K562 (cell line): ENCODE results near the gene PGAM4. TPM values are rescaled to one million over a fixed set of nuclear protein-coding genes. Genes with fewer than 3 reads are reported as not detected.

Experiments used
- ATAC-seq: fragments of 200-7000 bp; cut with Tn5 transposase; 3 replicates; pipeline ENCODE4 v1.9.1; 2020; ENCODE audit warnings: moderate library complexity
- BruUV-seq: library from RNA; stranded (reverse); fragments of 400-500 nt; replicated peaks from 2 replicates; lab custom pipeline; 2021; lab: Mats Ljungman, UMichigan
- CTCF ChIA-PET: fragments of 300-600 bp; formaldehyde crosslinking; extraction: SDS; loops from one replicate; lab custom pipeline; 2021; ENCODE audit warnings: low intra/inter-chr PET ratio; lab: Yijun Ruan, JAX
- POLR2A ChIA-PET: fragments of 300-600, 350-650 bp; sonication (Branson Sonifier 250); formaldehyde crosslinking; extraction: SDS; loops from one replicate; lab custom pipeline; 2021; ENCODE audit warnings: antibody characterized with exemption, inconsistent platforms; lab: Yijun Ruan, JAX
- DNase-seq, 4 experiments: peaks; one replicate each; pipeline versions ENCODE4 v3.0.0 to v3.0.0-alpha.2; 2011 to 2018; ENCODE audit warnings: low spot score in 3 of 4, mixed read lengths in 3 of 4; ENCODE audit errors: extremely low read depth in 1 of 4
- FAIRE-seq: peaks from 2 replicates; lab custom pipeline; 2011; peaks lifted over from hg19 to GRCh38; lab: Jason Lieb, UNC
- H2AFZ ChIP-seq: 2 replicates; pipeline ENCODE4 v1.6.0; 2011; ENCODE audit warnings: low read depth, low read length, control low read depth, inconsistent platforms
- H3K27ac ChIP-seq: fragments of 200-600 bp; 3 replicates; pipeline ENCODE4 v1.8.0; 2011; ENCODE audit warnings: low read depth, mild to moderate bottlenecking, control low read depth, inconsistent platforms, low read length, moderate library complexity, mixed read lengths; ENCODE audit errors: extremely low read depth
- H3K27me3 ChIP-seq, 2 experiments: fragments of 300-600 bp in 1 of 2; 2 replicates in 1 of 2; 3 replicates in 1 of 2; pipeline versions ENCODE4 v1.6.0 to v1.8.0; 2011; ENCODE audit warnings: inconsistent platforms in 2 of 2, low read length in 2 of 2, mild to moderate bottlenecking in 1 of 2, mixed read lengths in 1 of 2, moderate library complexity in 1 of 2; ENCODE audit not compliant: control insufficient read depth in 2 of 2, insufficient read depth in 2 of 2
- H3K36me3 ChIP-seq: fragments of 300-600 bp; 3 replicates; pipeline ENCODE4 v1.8.0; 2011; ENCODE audit warnings: mild to moderate bottlenecking, low read length, inconsistent platforms; ENCODE audit not compliant: control insufficient read depth, insufficient read depth
- H3K4me1 ChIP-seq, 2 experiments: fragments of 200-600 bp in 1 of 2; replicated peaks in 1 of 2; 2 replicates in 1 of 2; 3 replicates in 1 of 2; pipeline versions ENCODE4 v1.5.1 to v1.8.0; 2011; ENCODE audit warnings: inconsistent platforms in 2 of 2, low read length in 2 of 2, mild to moderate bottlenecking in 1 of 2, mixed read lengths in 1 of 2, moderate library complexity in 1 of 2; ENCODE audit not compliant: control insufficient read depth in 2 of 2, insufficient read depth in 2 of 2
- H3K4me2 ChIP-seq: 2 replicates; pipeline ENCODE4 v1.6.1; 2011; ENCODE audit warnings: low read length, control low read depth, inconsistent platforms, mixed read lengths; ENCODE audit not compliant: insufficient read depth
- H3K4me3 ChIP-seq: fragments of 200-600 bp; sonication (generic), shearing (Covaris generic); 2 replicates; pipeline ENCODE4 v1.5.1; 2016; ENCODE audit warnings: control low read depth, inconsistent platforms
- H3K79me2 ChIP-seq: fragments of 200-600 bp; 3 replicates; pipeline ENCODE4 v1.8.0; 2011; ENCODE audit warnings: low read length, inconsistent platforms; ENCODE audit not compliant: control insufficient read depth, insufficient read depth
- H3K9ac ChIP-seq, 2 experiments: 2 replicates each; pipeline versions ENCODE4 v1.6.0 to v1.6.1; 2011; ENCODE audit warnings: low read depth in 2 of 2, low read length in 2 of 2, control low read depth in 1 of 2, inconsistent platforms in 1 of 2, mild to moderate bottlenecking in 1 of 2, mixed read lengths in 1 of 2; ENCODE audit not compliant: insufficient read depth in 1 of 2
- H3K9me1 ChIP-seq: one replicate; pipeline ENCODE4 v1.6.0; 2011; ENCODE audit warnings: inconsistent platforms, mild to moderate bottlenecking, low read length, moderate library complexity; ENCODE audit not compliant: control insufficient read depth, insufficient read depth
- H3K9me3 ChIP-seq: replicated peaks from 2 replicates; pipeline ENCODE4 v1.5.1; 2011; ENCODE audit warnings: low read depth, low read length, inconsistent platforms; ENCODE audit not compliant: control insufficient read depth, insufficient read depth
- H4K20me1 ChIP-seq: replicated peaks from 2 replicates; pipeline ENCODE4 v1.6.1; 2011; ENCODE audit warnings: low read length, inconsistent platforms, mixed read lengths; ENCODE audit not compliant: control insufficient read depth, insufficient read depth
- FOSL1 ChIP-seq: fragments of 200-800 bp; sonication (Bioruptor generic); conservative IDR thresholded peaks from 2 replicates; pipeline ENCODE4 v1.6.1; 2016; ENCODE audit warnings: missing genetic modification characterization, missing compliant biosample characterization
- MAFK ChIP-seq: IDR thresholded peaks from 2 replicates; pipeline ENCODE4 v1.6.1; 2011; ENCODE audit warnings: low read length, improper control_type of control experiment
- MTF1 ChIP-seq: fragments of 250-450 bp; sonication (Bioruptor Pico); IDR thresholded peaks from 2 replicates; pipeline ENCODE4 v1.9.0; 2021; ENCODE audit warnings: moderate library complexity, mild to moderate bottlenecking, inconsistent platforms, borderline replicate concordance
- STAG1 ChIP-seq: sonication (generic); formaldehyde crosslinking; IDR thresholded peaks from 2 replicates; pipeline ENCODE4 v1.5.0; 2020; ENCODE audit warnings: missing genetic modification reagents, borderline replicate concordance
- TAL1 ChIP-seq: fragments of 450-650 bp; IDR thresholded peaks from 2 replicates; pipeline ENCODE4 v1.6.1; 2016; ENCODE audit warnings: mild to moderate bottlenecking
- in situ Hi-C: fragments of 300-500 bp; cut with MboI; formaldehyde crosslinking; loops from 4 replicates; pipeline ENCODE4 v1.15.0; 2018; ENCODE audit warnings: inconsistent platforms, mixed read lengths
- intact Hi-C: fragments of 100-400 bp; cut with micrococcal nuclease; formaldehyde crosslinking; loops from 2 replicates; pipeline ENCODE4 v1.14.2; 2022
- polyA plus RNA-seq, 8 experiments: library from polyadenylated mRNA; depleted of rRNA in 4 of 8; stranded (reverse) in 5 of 8; unstranded in 3 of 8; fragments of >200 nt; fragmentation: Nextera tagmentation in 2 of 8; fragmentation: Illumina TruSeq in 1 of 8; extraction: Ambion mirVana in 2 of 8; extraction: Trizol in 1 of 8; gene quantifications; 2 replicates each; pipeline versions ENCODE4 v1.2.1 to v1.2.3, GENCODE V29; 2011 to 2014; ENCODE audit warnings: inconsistent platforms in 1 of 8, missing spikeins in 1 of 8
- total RNA-seq, 7 experiments: library from RNA; depleted of rRNA in 6 of 7; stranded (reverse); fragments of >200 nt in 6 of 7; fragmentation: Illumina TruSeq in 2 of 7; extraction: Trizol in 2 of 7; gene quantifications; 2 replicates each; pipeline versions ENCODE4 v1.2.1 to v1.2.3, GENCODE V29; 2011 to 2021; ENCODE audit warnings: low replicate concordance in 1 of 7
- TF ChIP-seq, protein P1 (sequence below): fragments of 250-450 bp; sonication (Bioruptor Pico); IDR thresholded peaks from 2 replicates; pipeline ENCODE4 v1.4.0; 2020; ENCODE audit warnings: mild to moderate bottlenecking, moderate library complexity

PGAM4 gene
- total and polyA plus RNA-seq, 9 of the 15 experiments (the other 6 are each of a cell fraction or from before 2014, with no cell fraction given): 0.55 to 0.75 TPM; not detected in 7

DNA sequence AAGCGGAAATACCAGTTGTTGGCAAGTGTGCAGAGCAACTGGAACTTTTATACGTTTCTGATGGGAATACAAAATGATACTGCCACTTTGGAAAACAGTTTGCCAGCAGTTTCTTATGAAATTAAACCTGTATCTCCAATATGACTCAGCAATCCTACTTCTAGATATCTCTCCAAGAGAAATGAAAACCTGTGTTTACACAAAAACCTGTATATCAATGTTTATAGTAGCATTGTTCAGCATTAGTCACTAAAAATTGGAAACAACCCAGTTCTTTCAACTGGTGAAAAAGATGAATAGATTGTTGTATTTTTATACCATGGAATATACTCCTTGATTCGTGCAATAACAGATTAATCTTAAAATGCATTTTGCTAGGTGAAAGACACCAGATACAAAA lies 32.1 kb downstream of the PGAM4 start (continued):
- TF ChIP-seq STAG1 (CRISPR knock-in tag): no peak
- TF ChIP-seq MTF1 (CRISPR knock-in tag): no peak
- TF ChIP-seq MAFK: peak; percentile 54; the same call in 1 of the 2 replicates

DNA sequence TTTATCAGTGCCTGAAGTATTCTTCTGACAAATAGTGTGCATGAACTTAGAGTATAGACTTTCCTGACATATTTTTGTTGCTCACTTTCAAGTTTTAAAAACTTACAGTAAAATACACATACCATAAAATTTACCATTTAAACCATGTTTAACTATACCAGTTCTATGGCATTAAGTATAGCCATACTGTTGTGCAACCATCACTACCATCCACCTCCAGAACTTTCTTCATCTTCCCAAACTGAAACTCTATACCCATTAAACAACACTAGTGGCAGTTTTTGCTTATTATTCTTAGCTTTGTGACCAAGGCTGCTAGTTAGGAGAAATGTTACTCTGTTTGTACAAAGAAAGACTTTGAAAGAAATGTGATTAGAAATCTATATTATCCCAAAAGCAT lies 33.1 kb downstream of the PGAM4 start:
- Histone ChIP-seq H3K27me3 (no peaks in the 10 kb centered on the region), H3K27ac (0 out of 3 replicates have a peak overlapping the region, but pooled peaks have one; percentile 40), H3K9ac (no peak overlapping the region; a peak in 1 of 4 replicates), H2AFZ (no peak overlapping the region), H3K36me3 (peaks cover 3% of the 10 kb centered on the region; the same call in 1 of the 3 replicates), H3K4me2 (no peak overlapping the region), H3K9me3 (no peaks in the 10 kb centered on the region), H4K20me1 (no peaks in the 10 kb centered on the region), H3K4me1 (peaks cover 0 to 6% of the 10 kb centered on the region in 2 experiments; a peak in 2 of 5 replicates), H3K4me3 (no peak overlapping the region), H3K79me2 (peaks cover 81% of the 10 kb centered on the region), H3K9me1 (no peaks in the 10 kb centered on the region)
- ATAC-seq (no peak), DNase-seq (no peak), FAIRE-seq (no peak)
- POLR2A ChIA-PET: interaction anchor here (1.2 to 1.3 kb wide), 2 partner anchors 17 to 27 kb away, joined by 3 read pairs; no protein-coding TSS in a partner anchor
- no TSS peak for BruUV-seq
- CTCF ChIA-PET: no interaction called here
- intact Hi-C loops (loop anchor here (2.0 kb wide), 1 partner anchor 19 kb away; no protein-coding TSS in a partner anchor), in situ Hi-C loops (no loop called here)
- TF ChIP-seq FOSL1 (tag): no peak
- no peak for TF ChIP-seq TAL1
- TF ChIP-seq, protein P1, sequence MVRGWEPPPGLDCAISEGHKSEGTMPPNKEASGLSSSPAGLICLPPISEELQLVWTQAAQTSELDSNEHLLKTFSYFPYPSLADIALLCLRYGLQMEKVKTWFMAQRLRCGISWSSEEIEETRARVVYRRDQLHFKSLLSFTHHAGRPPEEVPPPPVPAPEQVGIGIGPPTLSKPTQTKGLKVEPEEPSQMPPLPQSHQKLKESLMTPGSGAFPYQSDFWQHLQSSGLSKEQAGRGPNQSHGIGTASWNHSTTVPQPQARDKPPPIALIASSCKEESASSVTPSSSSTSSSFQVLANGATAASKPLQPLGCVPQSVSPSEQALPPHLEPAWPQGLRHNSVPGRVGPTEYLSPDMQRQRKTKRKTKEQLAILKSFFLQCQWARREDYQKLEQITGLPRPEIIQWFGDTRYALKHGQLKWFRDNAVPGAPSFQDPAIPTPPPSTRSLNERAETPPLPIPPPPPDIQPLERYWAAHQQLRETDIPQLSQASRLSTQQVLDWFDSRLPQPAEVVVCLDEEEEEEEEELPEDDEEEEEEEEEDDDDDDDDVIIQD (CRISPR knock-in tag): no peak
